OCI-LY7 (cell line): ENCODE results near the gene PLCL2. TPM values are rescaled to one million over a fixed set of nuclear protein-coding genes. Genes with fewer than 3 reads are reported as not detected.
A peak's percentile ranks its signal among the peaks of the same experiment; 100 is the strongest.

Source experiments
- BruUV-seq: library from RNA; stranded (reverse); fragments of 400-500 nt; replicated peaks from 2 replicates; lab custom pipeline; 2021; lab: Mats Ljungman, UMichigan
- CTCF ChIA-PET: fragments of 300-600 bp; sonication (Branson Sonifier 250); formaldehyde crosslinking; loops from one replicate; lab custom pipeline; 2022; ENCODE audit warnings: antibody characterized with exemption; ENCODE audit not compliant: unreplicated experiment; lab: Charles Lee
- POLR2A ChIA-PET: fragments of 300-600 bp; sonication (Branson Sonifier 250); formaldehyde crosslinking; loops from one replicate; lab custom pipeline; 2022; ENCODE audit warnings: antibody characterized with exemption; lab: Charles Lee
- DNase-seq: peaks from one replicate; pipeline ENCODE4 v3.0.0-alpha.2; 2015; ENCODE audit warnings: low spot score
- H2AFZ ChIP-seq: fragments of 200-600 bp; sonication (generic), shearing (Covaris generic); 2 replicates; pipeline ENCODE4 v1.6.1; 2014; ENCODE audit warnings: mild to moderate bottlenecking, antibody characterized with exemption, low read length, moderate library complexity
- H3K27ac ChIP-seq: fragments of 200-600 bp; sonication (generic); 2 replicates; pipeline ENCODE4 v1.5.1; 2014; ENCODE audit warnings: mixed run types, low read depth, mild to moderate bottlenecking, moderate library complexity, low read length, inconsistent platforms; ENCODE audit not compliant: poor library complexity, severe bottlenecking
- H3K36me3 ChIP-seq: fragments of 200-600 bp; sonication (generic); 2 replicates; pipeline ENCODE4 v1.6.1; 2014; ENCODE audit warnings: mild to moderate bottlenecking, antibody characterized with exemption, low read length, moderate library complexity, mixed read lengths; ENCODE audit not compliant: insufficient read depth
- H3K4me1 ChIP-seq: fragments of 200-600 bp; sonication (generic); 2 replicates; pipeline ENCODE4 v1.5.1; 2014; ENCODE audit warnings: mild to moderate bottlenecking, low read length; ENCODE audit not compliant: insufficient read depth, poor library complexity, severe bottlenecking
- H3K4me2 ChIP-seq: fragments of 200-600 bp; sonication (generic); 2 replicates; pipeline ENCODE4 v1.6.1; 2014; ENCODE audit warnings: mild to moderate bottlenecking, low read length
- H3K4me3 ChIP-seq: fragments of 200-600 bp; sonication (generic); 2 replicates; pipeline ENCODE4 v1.5.1; 2014; ENCODE audit warnings: mild to moderate bottlenecking, low read depth, low read length; ENCODE audit not compliant: poor library complexity, severe bottlenecking
- H3K79me2 ChIP-seq: fragments of 200-600 bp; sonication (generic); 2 replicates; pipeline ENCODE4 v1.6.1; 2016; ENCODE audit warnings: low read depth, mild to moderate bottlenecking, low read length, moderate library complexity, mixed read lengths; ENCODE audit not compliant: insufficient read depth
- H3K9me2 ChIP-seq: fragments of 200-600 bp; sonication (generic); 2 replicates; pipeline ENCODE4 v1.6.1; 2016; ENCODE audit warnings: mild to moderate bottlenecking, low read length, mixed read lengths; ENCODE audit not compliant: insufficient read depth
- H3K9me3 ChIP-seq: fragments of 200-600 bp; sonication (generic); 2 replicates; pipeline ENCODE4 v1.6.1; 2014; ENCODE audit warnings: mild to moderate bottlenecking, mixed run types, low read length, mixed read lengths
- H4K20me1 ChIP-seq: fragments of 200-600 bp; sonication (generic); 2 replicates; pipeline ENCODE4 v1.6.1; 2014; ENCODE audit warnings: mild to moderate bottlenecking, antibody characterized with exemption, low read length, moderate library complexity, mixed read lengths; ENCODE audit not compliant: insufficient read depth
- CTCF ChIP-seq: fragments of 200-600 bp; sonication (generic); conservative IDR thresholded peaks from 2 replicates; pipeline ENCODE4 v1.5.1; 2014; ENCODE audit warnings: mild to moderate bottlenecking, antibody characterized with exemption, low read length, moderate library complexity, mixed read lengths
- EZH2phosphoT487 ChIP-seq: fragments of 200-600 bp; sonication (generic); IDR thresholded peaks from 2 replicates; pipeline ENCODE4 v1.6.1; 2018; ENCODE audit warnings: low read depth, borderline replicate concordance, mild to moderate bottlenecking, mixed run types, antibody characterized with exemption, low read length, moderate library complexity, mixed read lengths
- intact Hi-C: fragments of 100-400 bp; cut with micrococcal nuclease; formaldehyde crosslinking; loops from one replicate; pipeline ENCODE4 v1.10.0; 2022; ENCODE audit not compliant: unreplicated experiment
- total RNA-seq, 2 experiments: library from RNA; depleted of rRNA in 1 of 2; stranded (reverse); fragments of >200 nt in 1 of 2; shearing (Covaris generic) in 1 of 2; gene quantifications; 2 replicates each; pipeline ENCODE4 v1.2.3, GENCODE V29; 2014 to 2022

PLCL2 gene
- total RNA-seq, 2 experiments from 2014 or later, result 34.1 to 41.6 TPM

- ChIA-PET POLR2A (interaction anchor here (0.6 to 0.9 kb wide), 3 partner anchors 14 to 323 kb away, joined by 3 read pairs; no protein-coding TSS in a partner anchor), CTCF (no interaction called here)
- Histone ChIP-seq H3K4me2 (no peak overlapping the region), H3K4me3 (no peak overlapping the region), H3K36me3 (no peaks in the 10 kb centered on the region), H3K79me2 (peaks cover 19% of the 10 kb centered on the region), H2AFZ (no peak overlapping the region), H3K9me3 (no peaks in the 10 kb centered on the region), H3K27ac (no peak overlapping the region), H3K4me1 (peaks cover 4% of the 10 kb centered on the region), H3K9me2 (no peaks in the 10 kb centered on the region), H4K20me1 (peaks cover 8% of the 10 kb centered on the region; the same call in 1 of the 2 replicates)
- intact Hi-C loops, result no loop called here
- no peak for TF ChIP-seq CTCF
- TF ChIP-seq EZH2phosphoT487, result no peak
- DNase-seq, result no peak
- TSS peak; percentile 40 for BruUV-seq
Observed at GRCh38 chr3:16881896-16882630, 2.7 kb upstream of the PLCL2 start.

GRCh38 chr3:16883057-16883722, 1.6 kb upstream of the PLCL2 start:
- Histone ChIP-seq H3K4me2 (peak overlapping the region; percentile 86; the same call in 1 of the 2 replicates), H2AFZ (no peak overlapping the region), H3K9me3 (no peaks in the 10 kb centered on the region), H3K4me1 (peaks cover 14% of the 10 kb centered on the region), H3K9me2 (no peaks in the 10 kb centered on the region), H4K20me1 (peaks cover 13% of the 10 kb centered on the region; the same call in 1 of the 2 replicates), H3K27ac (no peak overlapping the region), H3K36me3 (no peaks in the 10 kb centered on the region), H3K4me3 (no peak overlapping the region), H3K79me2 (peaks cover 30% of the 10 kb centered on the region)
- TF ChIP-seq CTCF, result no peak
- TF ChIP-seq EZH2phosphoT487, result no peak
- BruUV-seq, result no TSS peak
- DNase-seq, result no peak
- POLR2A ChIA-PET, result interaction anchor here (1.1 kb wide), 1 partner anchor 101 kb away, joined by 3 read pairs; no protein-coding TSS in a partner anchor
- intact Hi-C loops, result no loop called here
- CTCF ChIA-PET, result interaction anchor here (0.6 to 1.7 kb wide), 3 partner anchors 12 to 147 kb away, joined by 3 to 5 read pairs (median 3); no protein-coding TSS in a partner anchor
